Cardiac fibroblast (primary cell): ENCODE data around the gene LRRC59.

ENCODE experiments used
- DNase-seq, 2 donors: peaks; one replicate each; pipeline versions ENCODE4 v3.0.0 to v3.0.0-alpha.2; 2010; ENCODE audit warnings: low read depth in 2 of 2
- H3K4me3 ChIP-seq, 2 donors: replicated peaks in 1 of 2; 1 replicate in 1 of 2; 2 replicates in 1 of 2; pipeline ENCODE4 v1.5.1; 2011; ENCODE audit warnings: low read depth in 2 of 2, low read length in 2 of 2, mild to moderate bottlenecking in 2 of 2, moderate library complexity in 1 of 2
- CTCF ChIP-seq: IDR thresholded peaks from one replicate; pipeline ENCODE4 v1.5.1; 2011; ENCODE audit warnings: low read depth, mild to moderate bottlenecking, low read length, inconsistent platforms

LRRC59 gene

GRCh38 chr17:50440172-50440837 is 43.0 kb upstream of the LRRC59 start:
- TF ChIP-seq CTCF, result no peak
- H3K4me3 ChIP-seq, result no peak overlapping the region

DNA sequence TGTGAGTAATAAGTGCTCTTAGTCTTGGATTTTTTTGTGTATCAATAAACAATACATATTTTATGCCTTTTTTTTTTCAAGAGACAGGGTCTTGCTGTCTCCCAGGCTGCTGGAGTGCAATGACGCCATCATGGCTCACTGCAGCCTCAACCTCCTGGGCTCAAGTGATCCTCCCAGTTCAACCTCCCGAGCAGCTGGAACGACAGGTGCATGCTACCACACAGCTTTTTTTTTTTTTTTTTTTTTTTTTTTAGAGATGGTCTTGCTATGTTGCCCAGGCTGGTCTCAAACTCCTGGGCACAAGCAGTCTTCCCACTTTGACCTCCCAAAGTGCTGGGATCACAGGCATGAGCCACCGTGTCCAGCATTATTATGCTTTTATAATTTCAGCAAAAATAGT is 41.7 kb upstream of the LRRC59 start:
- no peak for DNase-seq
- no peak for TF ChIP-seq CTCF
- H3K4me3 ChIP-seq, result no peak overlapping the region

More at GRCh38 chr17:50440172-50440837, 43.0 kb upstream of the LRRC59 start:
- DNase-seq, result no peak

DNA sequence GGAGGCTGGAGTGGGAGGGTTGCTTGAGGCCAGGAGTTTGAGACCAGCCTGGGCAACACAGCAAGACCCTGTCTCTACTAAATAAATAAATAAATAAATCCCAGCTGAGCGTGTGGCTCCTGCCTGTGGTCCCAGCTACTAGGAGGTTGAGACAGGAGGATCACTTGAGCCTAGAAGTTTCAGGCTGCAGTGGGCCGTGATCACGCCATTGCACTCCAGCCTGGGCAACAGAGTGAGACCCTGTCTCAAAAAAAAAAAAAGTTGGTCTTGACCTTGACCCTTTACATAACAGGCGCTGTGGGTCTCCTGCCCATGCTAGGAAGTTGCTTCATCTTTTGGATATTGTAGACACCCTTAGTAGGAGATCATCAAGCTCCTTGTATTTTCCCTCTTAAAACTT is 40.1 kb upstream of the LRRC59 start:
- no peak for DNase-seq
- TF ChIP-seq CTCF, result no peak
- H3K4me3 ChIP-seq, result no peak overlapping the region

GRCh38 chr17:50432125-50432762 is 34.9 kb upstream of the LRRC59 start:
- H3K4me3 ChIP-seq, result no peak overlapping the region
- no peak for DNase-seq
- no peak for TF ChIP-seq CTCF

- no peak for TF ChIP-seq CTCF
- H3K4me3 ChIP-seq, result no peak overlapping the region
- no peak for DNase-seq
Measured at GRCh38 chr17:50430821-50431618, 33.7 kb upstream of the LRRC59 start.

DNA sequence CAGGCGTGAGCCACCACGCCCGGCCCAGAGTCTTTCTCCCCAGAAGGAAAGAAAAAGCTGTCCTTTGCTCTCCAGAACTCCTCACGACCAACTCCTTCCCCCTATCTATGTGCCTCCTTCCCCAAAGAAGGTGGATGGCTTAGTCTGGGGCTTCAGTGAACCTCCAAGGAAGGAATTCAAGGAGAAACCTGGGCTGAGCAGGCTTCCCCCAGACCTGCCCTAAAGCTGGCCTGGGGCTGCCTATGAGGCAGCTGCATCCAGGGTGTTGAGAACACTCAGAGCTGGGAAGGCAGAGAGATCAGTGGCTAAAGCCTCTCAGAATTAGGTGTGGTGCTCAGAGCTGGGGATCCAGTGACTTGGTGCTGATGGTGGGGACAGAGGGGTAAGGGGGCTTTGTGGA is 32.5 kb upstream of the LRRC59 start:
- no peak overlapping the region for H3K4me3 ChIP-seq
- no peak for TF ChIP-seq CTCF

More for the DNA sequence above, 32.5 kb upstream of the LRRC59 start:
- no peak for DNase-seq
